ENCODE measurements around the gene STIM2.

DNA sequence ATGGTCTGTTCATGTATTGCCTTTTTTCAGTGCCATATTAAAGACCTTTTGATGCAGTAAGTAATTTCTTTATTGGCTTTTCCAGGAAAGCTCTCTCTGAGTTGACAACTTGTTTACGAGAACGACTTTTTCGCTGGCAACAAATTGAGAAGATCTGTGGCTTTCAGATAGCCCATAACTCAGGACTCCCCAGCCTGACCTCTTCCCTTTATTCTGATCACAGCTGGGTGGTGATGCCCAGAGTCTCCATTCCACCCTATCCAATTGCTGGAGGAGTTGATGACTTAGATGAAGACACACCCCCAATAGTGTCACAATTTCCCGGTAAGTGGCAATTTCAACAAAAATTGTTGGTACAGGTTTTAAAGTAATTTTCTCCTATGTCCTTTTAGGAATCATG is 148.0 kb downstream of the STIM2 start:
- no peak for TF ChIP-seq EP300 (IDR thresholded peaks at IDR 0.05)
- TF ChIP-seq POLR2A (IDR thresholded peaks at IDR 0.05; ENCODE audit: low read depth), result no peak
- TF ChIP-seq, protein P1, sequence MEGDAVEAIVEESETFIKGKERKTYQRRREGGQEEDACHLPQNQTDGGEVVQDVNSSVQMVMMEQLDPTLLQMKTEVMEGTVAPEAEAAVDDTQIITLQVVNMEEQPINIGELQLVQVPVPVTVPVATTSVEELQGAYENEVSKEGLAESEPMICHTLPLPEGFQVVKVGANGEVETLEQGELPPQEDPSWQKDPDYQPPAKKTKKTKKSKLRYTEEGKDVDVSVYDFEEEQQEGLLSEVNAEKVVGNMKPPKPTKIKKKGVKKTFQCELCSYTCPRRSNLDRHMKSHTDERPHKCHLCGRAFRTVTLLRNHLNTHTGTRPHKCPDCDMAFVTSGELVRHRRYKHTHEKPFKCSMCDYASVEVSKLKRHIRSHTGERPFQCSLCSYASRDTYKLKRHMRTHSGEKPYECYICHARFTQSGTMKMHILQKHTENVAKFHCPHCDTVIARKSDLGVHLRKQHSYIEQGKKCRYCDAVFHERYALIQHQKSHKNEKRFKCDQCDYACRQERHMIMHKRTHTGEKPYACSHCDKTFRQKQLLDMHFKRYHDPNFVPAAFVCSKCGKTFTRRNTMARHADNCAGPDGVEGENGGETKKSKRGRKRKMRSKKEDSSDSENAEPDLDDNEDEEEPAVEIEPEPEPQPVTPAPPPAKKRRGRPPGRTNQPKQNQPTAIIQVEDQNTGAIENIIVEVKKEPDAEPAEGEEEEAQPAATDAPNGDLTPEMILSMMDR (IDR thresholded peaks at IDR 0.05), result no peak

Measured in esophagus muscularis mucosa (tissue), 4 donors.